Keratinocyte (primary cell): ENCODE measurements around the gene RGSL1. TPM values are rescaled to one million over a fixed set of nuclear protein-coding genes. Genes with fewer than 3 reads are reported as not detected.

Source experiments
- DNase-seq: peaks from one replicate; pipeline ENCODE4 v3.0.0-alpha.2; 2011; ENCODE audit warnings: low read depth, missing footprints, low spot score
- FAIRE-seq: peaks from 2 replicates; lab custom pipeline; 2011; peaks lifted over from hg19 to GRCh38; lab: Jason Lieb, UNC
- H2AFZ ChIP-seq: 2 replicates; pipeline ENCODE4 v1.6.0; 2012; ENCODE audit warnings: low read length, control low read depth, inconsistent platforms; ENCODE audit not compliant: control insufficient read depth
- H3K27ac ChIP-seq: 2 replicates; pipeline ENCODE4 v1.5.1; 2011; ENCODE audit warnings: low read length; ENCODE audit not compliant: control insufficient read depth, insufficient read depth
- H3K27me3 ChIP-seq: 3 replicates; pipeline ENCODE4 v1.6.0; 2011; ENCODE audit warnings: low read length; ENCODE audit not compliant: control insufficient read depth, insufficient read depth; ENCODE audit errors: extremely low read depth
- H3K36me3 ChIP-seq, 2 experiments: 2 replicates in 1 of 2; 3 replicates in 1 of 2; pipeline ENCODE4 v1.5.1; 2011; ENCODE audit warnings: low read length in 2 of 2, mild to moderate bottlenecking in 1 of 2; ENCODE audit not compliant: control insufficient read depth in 2 of 2, insufficient read depth in 2 of 2; ENCODE audit errors: extremely low read depth in 1 of 2
- H3K4me1 ChIP-seq: 3 replicates; pipeline ENCODE4 v1.5.1; 2011; ENCODE audit warnings: low read length; ENCODE audit not compliant: control insufficient read depth, insufficient read depth; ENCODE audit errors: extremely low read depth
- H3K4me2 ChIP-seq: 3 replicates; pipeline ENCODE4 v1.6.0; 2011; ENCODE audit warnings: low read depth, low read length; ENCODE audit not compliant: control insufficient read depth, insufficient read depth; ENCODE audit errors: extremely low read depth
- H3K4me3 ChIP-seq, 3 experiments: fragments of 200-600 bp in 1 of 3; sonication (generic) in 1 of 3; 2 replicates in 2 of 3; 3 replicates in 1 of 3; pipeline ENCODE4 v1.5.1; 2011 to 2016; ENCODE audit warnings: low read length in 3 of 3, mild to moderate bottlenecking in 3 of 3, control low read depth in 2 of 3, inconsistent platforms in 1 of 3, low read depth in 1 of 3, mixed read lengths in 1 of 3, mixed run types in 1 of 3, moderate library complexity in 1 of 3; ENCODE audit not compliant: control insufficient read depth in 2 of 3, insufficient read depth in 2 of 3; ENCODE audit errors: extremely low read depth in 1 of 3
- H3K79me2 ChIP-seq: 2 replicates; pipeline ENCODE4 v1.6.0; 2012; ENCODE audit warnings: low read length; ENCODE audit not compliant: control insufficient read depth, insufficient read depth
- H3K9ac ChIP-seq: 3 replicates; pipeline ENCODE4 v1.6.0; 2011; ENCODE audit warnings: low read length; ENCODE audit not compliant: control insufficient read depth, insufficient read depth; ENCODE audit errors: extremely low read depth
- H3K9me1 ChIP-seq: 3 replicates; pipeline ENCODE4 v1.6.0; 2011; ENCODE audit warnings: low read length; ENCODE audit not compliant: control insufficient read depth, insufficient read depth; ENCODE audit errors: extremely low read depth
- H3K9me3 ChIP-seq: 2 replicates; pipeline ENCODE4 v1.5.1; 2012; ENCODE audit warnings: low read depth, low read length; ENCODE audit not compliant: control insufficient read depth
- H4K20me1 ChIP-seq: 3 replicates; pipeline ENCODE4 v1.6.0; 2011; ENCODE audit warnings: low read length; ENCODE audit not compliant: control insufficient read depth, insufficient read depth; ENCODE audit errors: extremely low read depth
- CTCF ChIP-seq, 3 experiments: IDR thresholded peaks in 1 of 3; conservative IDR thresholded peaks in 1 of 3; optimal IDR thresholded peaks in 1 of 3; 2 replicates in 2 of 3; 3 replicates in 1 of 3; pipeline versions ENCODE3 to v1.5.1; 2011; ENCODE audit warnings: low read length in 3 of 3, mild to moderate bottlenecking in 3 of 3, moderate library complexity in 2 of 3, control low read depth in 1 of 3, inconsistent platforms in 1 of 3; ENCODE audit not compliant: insufficient read depth in 2 of 3; ENCODE audit errors: extremely low read depth in 1 of 3
- dilution Hi-C: fragments of 300-500 bp; cut with MboI; formaldehyde crosslinking; loops from one replicate; pipeline ENCODE4 v1.7.0; 2020; ENCODE audit warnings: low sequenced_read_pairs; ENCODE audit not compliant: extremely low pct_ligation_motif_present
- polyA plus RNA-seq, 5 experiments: library from polyadenylated mRNA; depleted of rRNA in 3 of 5; stranded (reverse) in 3 of 5; stranded (forward) in 1 of 5; unstranded in 1 of 5; fragments of >200 nt; gene quantifications; 1 replicate in 1 of 5; 2 replicates in 3 of 5; 3 replicates in 1 of 5; pipeline versions ENCODE4 v1.2.1 to v1.2.3, GENCODE V29; 2011 to 2012; ENCODE audit warnings: missing spikeins in 2 of 5, low read depth in 1 of 5, low replicate concordance in 1 of 5
- small RNA-seq, 3 experiments: library from RNA; depleted of rRNA; stranded (forward); fragments of <200 nt; gene quantifications; one replicate each; pipeline ENCODE3, GENCODE V24; 2012; ENCODE audit warnings: low read depth in 3 of 3, low replicate concordance in 1 of 3; ENCODE audit not compliant: insufficient read length in 3 of 3

RGSL1 gene
- polyA plus RNA-seq, 1 donor (not counting 4 experiments of a cell fraction or from before 2014, with no cell fraction given), result not detected

- FAIRE-seq (no peak), DNase-seq (no peak)
- no peaks in the 10 kb centered on the region for H3K9me1 ChIP-seq
- dilution Hi-C loops, result no loop called here
- no peaks in the 10 kb centered on the region for H3K79me2 ChIP-seq
- H2AFZ ChIP-seq, result no peak overlapping the region
- no peaks in the 10 kb centered on the region for H3K36me3 ChIP-seq
- H3K4me1 ChIP-seq, result peaks cover 8% of the 10 kb centered on the region
- no peak overlapping the region for H3K4me2 ChIP-seq
- no peaks in the 10 kb centered on the region for H3K9me3 ChIP-seq
- no peaks in the 10 kb centered on the region for H4K20me1 ChIP-seq
- no peak overlapping the region for H3K4me3 ChIP-seq
- no peak overlapping the region for H3K27ac ChIP-seq
- no peak for TF ChIP-seq CTCF (optimal IDR thresholded peaks at IDR 0.05 in 1 of 3, IDR thresholded peaks at IDR 0.05 in 1 of 3, conservative IDR thresholded peaks at IDR 0.05 in 1 of 3; ENCODE audit: extremely low read depth in 1 of 3, insufficient read depth in 2 of 3, low read length in 3 of 3)
- H3K27me3 ChIP-seq, result peaks cover 8% of the 10 kb centered on the region
- H3K9ac ChIP-seq, result no peak overlapping the region
Observed at GRCh38 chr1:182608845-182609610, 159.1 kb downstream of the RGSL1 start.

Small RNA genes within 50 kb of the gene (small RNA-seq; reads per million reads assigned to genes)
- gene RF00017, result 0 reads per million in 3 experiments

Other genes starting within 250 kb of the RGSL1 start
- gene GLUL, start 58.4 kb upstream of the RGSL1 start, polyA plus RNA-seq, result 589 to 619 TPM (median 593 TPM) in 3 replicates
- gene TEDDM1, start 49.5 kb upstream of the RGSL1 start, polyA plus RNA-seq, result not detected in 3 replicates
- 3.6 to 4.7 TPM (median 3.9 TPM) in 3 replicates for gene RNASEL, start 139.1 kb downstream of the RGSL1 start, polyA plus RNA-seq
- 0.18 to 0.34 TPM (median 0.19 TPM) in 3 replicates for gene RGS16, start 154.2 kb downstream of the RGSL1 start, polyA plus RNA-seq
- gene RGS8, start 234.4 kb downstream of the RGSL1 start, polyA plus RNA-seq, result not detected in 3 replicates